HG03460 (cell line): ENCODE measurements around the gene ERC1.
"Not testable (repeated sequence)": the region's sequence is repeated elsewhere in the genome, so short reads cannot be mapped to it uniquely, and the experiment has no call there.

Experiments
- ATAC-seq: cut with Tn5 transposase; IDR thresholded peaks from one replicate; pipeline ENCODE4 v1.9.1; 2021; ENCODE audit not compliant: unreplicated experiment

Gene ERC1

GRCh38 chr12:1182069-1182468 lies 191.0 kb downstream of the ERC1 start:
- ATAC-seq = no peak

DNA sequence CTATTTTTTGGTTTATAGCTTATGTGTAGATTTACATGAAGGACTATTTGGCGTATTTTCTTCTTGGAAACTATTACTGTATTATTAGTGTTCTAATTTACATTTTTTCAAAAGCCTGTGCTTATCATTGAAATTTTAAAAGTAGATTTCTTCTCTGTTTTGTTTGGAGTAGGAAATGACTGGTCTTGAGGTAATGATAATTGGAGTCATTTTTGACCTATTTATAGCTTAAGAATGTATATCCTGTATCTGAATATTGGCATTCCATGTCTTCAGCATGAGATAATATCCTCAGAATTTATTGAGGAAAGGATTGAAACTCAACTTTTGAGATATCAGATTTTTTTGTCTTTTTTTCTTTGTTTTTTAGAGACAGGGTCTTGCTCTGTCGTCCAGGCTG lies 193.4 kb downstream of the ERC1 start:
- no peak for ATAC-seq

GRCh38 chr12:1185460-1186182 lies 194.6 kb downstream of the ERC1 start:
- no peak for ATAC-seq

DNA sequence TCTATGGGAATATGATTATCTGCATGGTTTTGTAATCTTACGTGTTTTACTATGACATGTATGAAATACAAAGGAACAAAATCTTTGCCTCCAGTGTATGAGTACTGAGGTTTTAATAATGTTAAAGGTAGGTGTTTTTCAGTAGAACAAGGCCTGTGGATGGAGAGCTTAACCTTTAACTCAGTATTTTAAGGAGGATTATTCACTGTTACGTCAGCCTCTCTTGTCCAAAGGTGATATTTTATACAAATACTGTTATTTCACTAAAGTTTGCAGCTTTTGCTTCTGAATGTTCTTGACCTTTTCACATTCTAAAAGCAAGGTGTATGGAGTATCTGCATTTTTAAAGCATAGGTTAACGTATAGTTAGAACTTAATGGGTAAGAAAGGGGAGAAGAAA lies 195.3 kb downstream of the ERC1 start:
- ATAC-seq = no peak

GRCh38 chr12:1188016-1188415 lies 197.0 kb downstream of the ERC1 start:
- no peak for ATAC-seq

DNA sequence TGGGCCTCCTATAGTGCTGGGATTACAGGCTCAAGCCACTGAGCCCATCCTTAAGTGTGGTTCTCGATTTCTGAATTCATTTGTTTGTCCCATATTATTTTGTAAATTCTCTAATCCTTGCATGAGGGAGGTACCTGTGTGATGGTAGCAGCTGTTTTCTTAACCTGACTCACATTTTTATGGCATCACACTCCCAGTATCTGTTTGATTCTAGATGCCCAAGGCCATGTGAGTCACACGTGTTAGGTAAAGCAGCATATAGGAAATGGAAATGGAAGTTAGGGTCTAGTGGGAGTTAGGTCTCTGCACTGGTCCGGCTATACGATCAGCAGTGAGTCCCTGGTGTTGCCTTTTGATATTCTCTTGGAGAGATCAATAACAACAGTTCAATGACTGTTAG lies 198.1 kb downstream of the ERC1 start:
- no peak for ATAC-seq

DNA sequence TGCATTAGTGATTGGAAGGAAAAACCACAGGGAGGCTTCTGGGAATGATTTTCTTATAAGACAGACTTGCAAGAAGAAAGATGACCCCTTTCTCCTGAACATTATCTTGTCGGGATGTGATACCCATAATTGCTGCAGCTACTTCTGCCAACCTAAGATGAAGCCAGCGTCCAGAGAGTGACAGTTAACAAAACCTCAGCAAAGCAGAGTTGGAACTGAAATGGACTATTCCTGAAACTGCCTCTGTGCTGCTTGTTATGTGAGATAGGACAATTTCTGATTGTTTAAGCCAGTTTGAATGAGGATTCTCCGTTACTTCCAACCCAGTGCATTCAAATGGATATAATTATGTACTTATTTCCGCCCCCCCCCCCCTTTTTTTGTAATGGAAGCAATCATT lies 204.5 kb downstream of the ERC1 start:
- no peak for ATAC-seq

DNA sequence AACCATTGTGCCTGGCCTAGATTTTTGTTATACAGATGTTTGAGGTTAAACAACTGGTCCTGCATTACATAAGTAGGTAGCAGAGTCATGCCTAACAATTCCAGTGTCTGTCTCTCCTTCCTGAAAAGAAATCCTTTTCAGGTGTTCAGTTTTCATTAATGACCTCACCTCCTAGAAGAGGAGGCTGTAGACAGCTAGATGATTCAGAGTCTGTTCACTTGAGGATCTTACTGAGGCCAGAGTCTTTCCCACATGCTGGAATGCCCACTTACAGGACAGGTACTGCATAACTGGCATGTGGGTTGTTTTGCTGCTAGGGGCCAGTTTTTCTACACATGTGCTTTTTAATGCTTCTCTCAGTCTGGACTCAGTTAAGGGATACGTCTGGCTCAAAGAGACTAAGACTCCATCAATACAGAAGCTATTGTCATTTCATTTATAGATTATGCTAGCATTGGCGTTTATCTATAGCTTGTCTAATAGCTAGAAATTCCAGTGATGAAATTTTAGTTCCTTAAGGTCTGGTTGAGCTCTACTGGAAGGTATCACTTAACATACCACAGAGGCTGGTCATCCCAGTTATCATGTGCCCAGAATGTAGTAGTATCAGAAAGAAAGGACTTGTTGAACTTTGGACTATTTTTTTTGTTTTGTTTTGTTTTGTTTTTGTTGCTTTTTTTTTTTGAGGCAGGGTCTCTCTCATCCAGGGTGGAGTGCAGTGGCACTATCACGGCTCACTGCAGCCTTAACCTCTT lies 206.4 kb downstream of the ERC1 start:
- no peak for ATAC-seq

DNA sequence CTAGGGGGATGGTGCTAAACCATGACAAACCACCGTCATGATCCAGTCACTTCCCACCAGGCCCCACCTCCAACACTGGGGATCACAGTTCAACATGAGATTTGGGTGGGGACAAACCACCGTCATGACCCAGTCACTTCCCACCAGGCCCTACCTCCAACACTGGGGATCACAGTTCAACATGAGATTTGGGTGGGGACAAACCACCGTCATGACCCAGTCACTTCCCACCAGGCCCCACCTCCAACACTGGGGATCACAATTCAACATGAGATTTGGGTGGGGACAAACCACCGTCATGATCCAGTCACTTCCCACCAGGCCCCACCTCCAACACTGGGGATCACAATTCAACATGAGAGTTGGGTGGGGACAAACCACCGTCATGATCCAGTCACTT lies 207.8 kb downstream of the ERC1 start:
- ATAC-seq = not testable (repeated sequence)

GRCh38 chr12:1199700-1200099 lies 208.7 kb downstream of the ERC1 start:
- ATAC-seq = no peak

DNA sequence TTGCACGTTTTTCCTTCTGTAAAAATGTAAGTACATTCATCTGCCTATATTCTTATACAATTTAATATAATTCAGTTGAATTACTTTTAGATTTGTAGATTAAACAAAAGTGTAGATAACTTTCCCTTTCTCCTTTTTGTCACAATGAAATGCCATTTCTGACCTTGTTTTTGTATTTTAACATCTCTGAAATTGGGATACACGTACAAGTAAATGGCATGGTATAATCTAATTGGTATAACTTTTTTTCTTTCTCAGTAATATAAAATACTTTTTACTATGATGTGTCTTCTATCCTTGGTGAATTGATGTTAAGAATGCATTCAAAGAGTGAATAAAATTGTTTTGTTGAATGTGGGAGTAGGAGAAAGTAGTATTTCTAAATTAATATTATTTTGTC lies 210.0 kb downstream of the ERC1 start:
- no peak for ATAC-seq

- no peak for ATAC-seq
Measured at GRCh38 chr12:1201886-1202285, 210.9 kb downstream of the ERC1 start.

GRCh38 chr12:1203735-1204019 lies 212.7 kb downstream of the ERC1 start:
- no peak for ATAC-seq

DNA sequence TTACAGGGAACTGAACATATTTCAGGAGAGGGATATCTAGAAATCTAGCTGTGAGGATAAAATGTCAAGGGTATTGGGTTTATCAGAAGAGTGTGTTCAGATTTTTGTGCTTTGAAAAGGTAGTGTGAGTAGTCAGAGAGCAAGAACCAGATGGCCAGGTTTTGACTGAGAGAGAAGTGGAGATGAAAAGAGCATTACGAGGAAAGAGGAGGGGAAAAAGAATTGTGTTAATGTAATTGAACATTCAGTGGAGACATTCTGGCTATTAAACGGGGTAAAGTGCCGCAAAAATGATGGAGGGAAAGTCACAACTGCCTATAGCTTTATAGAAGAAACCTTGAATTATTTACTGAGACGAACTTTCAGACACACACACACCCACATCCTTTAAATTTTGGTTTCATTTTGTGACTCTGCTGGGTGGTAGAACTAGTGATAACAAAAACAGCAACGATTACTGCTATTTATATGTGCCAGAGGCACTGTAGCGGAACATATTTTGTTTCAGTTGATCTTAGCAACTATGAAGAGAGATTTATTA lies 213.6 kb downstream of the ERC1 start:
- ATAC-seq = peak; percentile 90

GRCh38 chr12:1205512-1206060 lies 214.6 kb downstream of the ERC1 start:
- no peak for ATAC-seq

DNA sequence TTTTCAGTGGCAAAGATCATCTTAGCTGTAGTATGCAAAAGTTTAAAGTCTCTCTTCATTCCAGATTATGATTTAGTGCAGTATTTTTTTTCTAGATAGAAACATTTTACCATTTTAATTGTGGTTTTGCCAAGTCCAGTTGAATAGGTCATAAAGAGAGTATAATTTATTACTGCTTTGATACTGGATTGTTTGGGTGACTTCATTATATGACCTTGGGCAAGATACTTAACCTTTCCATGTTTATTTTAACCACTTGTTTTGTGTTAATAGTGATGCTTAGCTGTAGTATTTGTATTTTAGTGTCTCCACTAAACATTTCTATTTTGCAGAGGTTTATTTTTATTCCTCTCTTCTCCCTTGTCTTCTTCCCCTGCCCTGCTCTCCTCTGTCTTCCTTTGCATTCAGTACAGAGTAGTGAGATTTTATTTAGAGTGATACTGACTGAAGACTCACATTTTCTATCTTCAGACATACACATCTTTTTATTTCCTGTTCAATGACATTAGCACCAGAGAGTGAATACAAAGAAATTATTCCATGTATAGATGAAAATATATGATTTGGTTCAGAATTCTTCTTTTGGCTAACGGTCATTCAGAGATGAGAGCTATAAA lies 215.2 kb downstream of the ERC1 start:
- ATAC-seq = no peak

- ATAC-seq = no peak
Measured at GRCh38 chr12:1207276-1207675, 216.3 kb downstream of the ERC1 start.

- ATAC-seq = not testable (repeated sequence)
Measured at GRCh38 chr12:1208719-1209118, 217.7 kb downstream of the ERC1 start.

- ATAC-seq = no peak
Measured at GRCh38 chr12:1212526-1212925, 221.5 kb downstream of the ERC1 start.

DNA sequence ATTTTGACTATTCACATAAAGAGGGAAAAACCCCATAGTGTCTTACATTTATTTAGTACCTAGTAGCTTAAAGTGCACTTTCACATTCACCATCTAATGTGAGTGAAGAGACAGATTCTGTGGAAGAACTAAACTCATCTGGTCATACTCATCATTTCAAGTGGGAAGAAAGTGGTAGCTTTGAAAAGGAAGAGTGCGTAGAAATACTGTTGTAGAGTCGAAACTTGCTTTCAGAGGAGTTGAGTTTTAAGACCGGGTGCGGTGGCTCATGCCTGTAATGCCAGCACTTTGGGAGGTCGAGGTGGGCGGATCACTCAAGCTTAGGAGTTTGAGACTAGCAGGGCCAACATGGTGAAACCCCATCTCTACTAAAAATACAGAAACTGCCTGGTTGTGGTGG lies 222.2 kb downstream of the ERC1 start:
- no peak for ATAC-seq

DNA sequence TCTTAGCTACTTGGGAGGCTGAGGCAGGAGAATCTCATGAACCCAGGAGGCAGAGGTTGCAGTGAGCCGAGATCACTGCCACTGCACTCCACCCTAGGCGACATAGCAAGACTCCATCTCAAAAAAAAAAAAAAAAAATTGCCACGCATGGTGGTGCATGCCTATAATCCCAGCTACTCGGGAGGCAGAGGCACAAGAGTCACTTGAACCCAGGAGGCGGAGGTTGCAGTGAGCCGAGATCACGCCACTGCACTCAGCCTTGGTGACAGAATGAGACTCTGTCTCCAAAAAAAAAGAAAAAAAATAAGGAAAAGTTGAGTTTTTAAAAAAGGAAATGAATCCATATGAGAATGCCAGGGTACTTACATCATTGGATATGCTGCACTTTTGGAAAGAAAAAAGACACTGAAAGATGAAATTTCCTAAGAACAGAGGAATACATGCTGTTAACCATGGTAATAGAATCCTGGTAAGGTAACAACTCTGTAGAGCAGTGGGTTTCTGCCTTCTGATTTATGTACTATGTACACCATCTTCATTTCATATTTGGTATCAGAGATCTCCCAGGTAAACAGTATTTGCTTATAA lies 222.7 kb downstream of the ERC1 start:
- ATAC-seq = no peak
